NK-92 (cell line): Measurements from ENCODE around the gene SLC17A1.
"Not testable (repeated sequence)": the region's sequence is repeated elsewhere in the genome, so short reads cannot be mapped to it uniquely, and the experiment has no call there.

ENCODE experiments used
- DNase-seq: peaks from one replicate; lab custom pipeline; 2025; ENCODE audit not compliant: unreplicated experiment; lab: John Stamatoyannopoulos, UW

SLC17A1 gene

DNA sequence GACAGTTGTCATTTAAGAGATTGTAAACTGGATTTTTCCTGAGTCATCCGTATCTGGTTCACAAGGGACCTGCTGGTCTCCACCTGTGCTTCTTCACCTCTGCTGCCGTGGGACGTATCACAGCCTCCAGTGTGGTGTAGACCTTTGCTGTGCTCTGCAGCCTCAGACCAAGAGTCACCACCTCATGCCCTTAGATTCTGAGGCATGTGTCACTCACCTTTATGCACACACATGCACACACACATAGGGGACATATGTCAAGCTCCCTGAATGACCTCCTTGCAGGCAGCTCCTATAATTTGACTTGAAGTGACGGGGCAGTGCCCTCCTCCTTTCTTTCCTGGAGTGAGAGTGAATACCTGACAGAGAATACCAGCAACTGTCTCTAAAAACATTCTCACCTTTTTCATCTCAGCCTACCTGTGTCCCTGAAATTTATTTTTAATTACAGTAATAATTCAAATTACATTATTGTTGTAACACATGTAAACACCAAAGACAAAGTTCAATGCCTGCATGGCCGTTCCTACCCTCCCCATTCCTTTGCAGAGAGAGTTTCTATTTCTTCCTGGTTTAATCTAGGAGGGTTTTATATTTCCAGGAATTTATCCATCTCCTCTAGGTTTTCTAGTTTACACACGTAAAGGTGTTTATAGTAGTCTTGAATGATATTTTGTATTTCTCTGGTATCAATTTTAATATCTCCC, 73.8 kb downstream of the SLC17A1 start:
- DNase-seq = no peak

DNA sequence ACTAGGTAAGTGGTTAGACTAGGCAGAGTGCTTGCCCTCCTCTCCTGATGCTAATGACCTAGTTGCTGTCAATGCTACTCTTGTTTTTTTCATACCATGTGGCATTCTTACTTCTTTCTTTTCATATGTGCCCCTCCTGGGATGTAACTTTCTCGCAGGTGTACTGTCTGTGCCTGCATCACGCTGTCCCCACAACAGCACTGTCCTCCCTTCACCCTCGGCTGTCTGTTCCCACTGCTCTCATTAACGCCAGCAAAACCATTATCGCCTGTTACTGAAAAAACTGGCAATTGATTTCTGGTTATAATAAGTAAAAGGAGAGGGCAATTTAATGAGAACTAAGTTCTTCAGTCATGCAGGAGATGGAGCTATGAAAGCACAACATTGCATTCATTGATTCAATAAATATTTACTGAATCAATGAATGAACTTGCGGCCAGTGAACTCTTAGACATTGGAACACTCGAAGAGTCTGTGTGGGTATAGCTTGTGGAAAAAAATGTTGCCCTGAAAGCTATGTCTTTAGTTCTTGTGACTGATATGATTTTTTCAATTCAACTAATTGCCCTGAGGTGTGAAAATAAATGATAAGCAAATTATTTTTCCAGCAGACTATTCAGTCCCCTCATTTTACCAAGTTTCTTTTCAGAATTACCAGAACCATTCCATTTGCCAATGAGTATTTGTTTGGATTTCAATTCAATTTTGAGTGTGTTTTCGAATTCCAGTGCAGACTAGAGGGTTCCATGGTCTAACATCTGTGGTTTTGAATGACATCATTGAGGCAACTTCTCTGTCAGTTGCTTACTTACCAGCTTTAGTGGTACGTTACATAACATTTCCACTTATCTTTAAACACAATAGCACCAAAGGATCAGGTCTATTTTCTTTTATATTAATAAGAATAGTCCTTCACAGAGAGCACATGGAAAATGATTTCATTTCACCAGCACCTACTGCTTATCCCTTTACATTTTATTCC, 75.2 kb downstream of the SLC17A1 start:
- no peak for DNase-seq

DNA sequence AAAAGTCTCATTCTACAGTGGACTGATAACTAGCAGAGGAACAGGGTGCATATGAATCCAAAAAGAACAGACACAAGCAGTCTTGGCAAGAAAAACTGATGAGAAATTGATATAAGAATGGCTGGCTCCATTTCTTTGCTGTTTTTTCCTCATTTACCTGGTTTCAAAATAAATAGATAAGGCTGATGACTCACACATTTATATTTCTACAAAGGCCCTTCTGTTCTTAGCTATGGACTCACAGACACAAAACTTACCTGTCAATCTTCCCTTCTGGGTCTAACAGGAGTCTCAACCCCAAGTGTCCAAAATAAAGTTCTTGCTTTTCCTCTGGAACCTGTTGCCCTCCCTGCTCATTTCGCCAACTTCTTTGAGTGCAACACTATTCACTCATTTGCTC, 76.4 kb downstream of the SLC17A1 start:
- no peak for DNase-seq

DNA sequence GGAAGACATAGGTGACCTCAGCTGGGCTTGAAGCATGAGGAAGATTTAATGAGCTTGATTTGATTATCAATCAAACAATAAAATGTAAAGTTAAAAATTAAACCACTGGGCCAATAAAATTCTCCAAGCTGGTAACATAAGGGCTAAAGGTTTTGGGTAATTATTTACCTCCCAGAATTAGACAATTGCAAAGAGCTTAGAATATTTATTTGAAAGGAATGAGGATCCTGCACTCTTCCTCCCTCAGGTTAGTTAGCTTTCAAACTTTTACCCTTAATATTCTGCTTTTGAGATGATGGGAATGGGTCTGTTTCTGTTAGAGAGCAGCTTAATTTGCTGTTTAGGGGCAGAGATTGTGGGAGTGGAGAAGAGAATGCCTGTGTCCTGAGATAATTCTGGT, 77.3 kb downstream of the SLC17A1 start, which contains the start of gene SLC17A4:
TSS of gene SLC17A4 (plus strand) at position 208 of the 400 bp plus-strand sequence. CDS start 7,221 bp downstream, outside the sequence.
- DNase-seq = no peak

DNA sequence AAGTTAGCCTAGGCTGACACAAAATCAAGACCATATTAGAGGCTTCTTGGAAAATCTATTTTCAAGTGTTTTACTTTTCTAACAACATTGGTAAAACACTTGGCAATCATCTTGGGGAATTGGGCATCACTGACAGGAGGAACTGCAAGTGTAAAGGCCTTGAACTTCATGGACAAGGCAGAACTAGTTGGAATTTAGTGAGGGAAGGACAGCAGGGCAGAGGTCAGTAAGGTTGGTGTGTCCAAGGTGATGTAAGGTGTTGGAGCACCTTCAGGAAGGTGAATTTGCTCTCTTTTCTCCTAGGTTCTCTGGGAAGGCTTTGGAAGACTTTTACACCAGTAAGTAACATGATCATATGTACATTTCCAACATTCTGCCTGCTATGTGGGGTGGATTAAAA, 78.8 kb downstream of the SLC17A1 start:
- DNase-seq = no peak

DNA sequence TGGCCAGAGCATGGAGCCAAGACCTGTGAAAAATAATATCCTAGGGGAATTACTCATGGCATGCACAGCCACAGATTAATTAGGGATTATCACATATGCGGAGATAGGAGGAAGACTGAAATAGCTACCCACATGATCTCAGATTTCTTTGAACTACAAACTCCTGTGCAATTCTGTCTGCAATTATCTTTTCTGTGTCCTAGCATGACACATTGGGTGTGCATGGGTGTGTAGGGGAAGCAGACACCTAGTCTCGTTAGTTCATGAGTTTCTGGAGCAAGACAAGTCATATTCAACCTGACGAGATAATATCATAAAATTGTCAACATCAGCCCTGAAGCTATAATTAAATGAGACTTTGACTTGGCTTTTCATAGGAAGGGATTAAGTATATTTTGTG, 80.9 kb downstream of the SLC17A1 start:
- no peak for DNase-seq

DNA sequence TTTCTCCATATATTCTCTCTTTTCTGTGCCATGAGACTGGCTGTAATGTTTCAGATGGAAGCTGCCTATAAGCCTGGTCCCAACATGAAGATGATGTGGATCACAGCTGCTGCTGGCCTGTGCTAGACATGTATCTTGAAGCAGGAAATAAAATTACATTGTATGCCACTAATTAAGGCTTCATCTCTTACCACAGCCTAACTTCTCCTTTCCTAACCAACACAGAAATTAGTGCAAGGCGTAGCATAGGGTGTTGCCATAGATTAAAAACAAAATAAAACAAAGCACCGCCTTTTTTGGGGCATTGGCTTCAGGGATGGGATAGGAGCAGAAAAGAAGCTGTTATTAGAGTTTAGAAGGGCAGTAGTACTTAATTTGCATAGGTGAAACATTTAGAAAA, 82.0 kb downstream of the SLC17A1 start:
- DNase-seq = no peak

DNA sequence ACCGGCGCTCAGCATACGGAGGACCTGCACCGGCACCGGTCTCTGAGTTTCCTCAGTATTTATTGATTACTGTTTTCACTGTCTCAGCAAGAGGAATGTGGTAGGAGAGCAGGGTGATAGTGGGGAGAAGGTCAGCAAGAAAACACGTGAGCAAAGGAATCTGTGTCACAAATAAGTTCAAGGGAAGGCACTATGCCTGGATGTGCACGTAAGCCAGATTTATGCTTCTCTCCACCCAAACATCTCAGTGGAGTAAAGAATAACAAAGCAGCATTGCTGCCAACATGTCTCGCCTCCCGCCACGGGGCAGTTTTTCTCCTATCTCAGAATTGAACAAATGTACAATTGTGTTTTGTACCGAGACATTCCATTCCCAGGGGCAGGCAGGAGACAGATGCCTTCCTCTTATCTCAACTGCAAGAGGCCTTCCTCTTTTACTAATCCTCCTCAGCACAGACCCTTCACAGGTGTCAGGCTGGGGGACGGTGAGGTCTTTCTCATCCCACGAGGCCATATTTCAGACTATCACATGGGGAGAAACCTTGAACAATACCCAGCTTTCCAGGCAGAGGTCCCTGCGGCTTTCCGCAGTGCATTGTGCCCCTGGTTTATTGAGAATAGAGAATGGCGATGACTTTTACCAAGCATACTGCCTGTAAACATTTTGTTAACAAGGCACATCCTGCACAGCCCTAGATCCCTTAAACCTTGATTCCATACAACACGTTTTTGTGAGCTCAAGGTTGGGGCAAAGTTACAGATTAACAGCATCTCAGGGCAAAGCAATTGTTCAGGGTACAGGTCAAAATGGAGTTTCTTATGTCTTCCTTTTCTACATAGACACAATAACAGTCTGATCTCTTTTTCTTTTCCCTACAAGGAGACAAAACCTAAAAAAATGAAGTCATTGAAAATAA, 83.0 kb downstream of the SLC17A1 start:
- not testable (repeated sequence) for DNase-seq

DNA sequence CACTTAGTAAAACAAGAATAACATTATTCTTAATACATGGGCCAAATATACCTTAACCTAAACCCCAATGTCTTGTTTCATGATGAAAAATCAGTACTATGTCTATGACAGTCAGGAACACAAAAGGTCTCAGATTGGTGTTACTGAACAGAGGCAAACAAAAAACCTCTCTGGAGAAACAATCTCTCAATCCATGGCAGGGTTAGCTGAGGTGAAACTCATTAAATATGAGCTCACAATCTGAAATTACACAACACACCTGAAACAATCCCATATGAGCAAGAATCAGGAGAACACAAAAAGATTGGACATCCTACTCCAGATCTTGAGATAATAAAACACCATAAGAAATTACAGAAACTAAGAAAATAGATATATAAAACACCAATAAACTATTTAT, 83.8 kb downstream of the SLC17A1 start:
- DNase-seq = no peak

DNA sequence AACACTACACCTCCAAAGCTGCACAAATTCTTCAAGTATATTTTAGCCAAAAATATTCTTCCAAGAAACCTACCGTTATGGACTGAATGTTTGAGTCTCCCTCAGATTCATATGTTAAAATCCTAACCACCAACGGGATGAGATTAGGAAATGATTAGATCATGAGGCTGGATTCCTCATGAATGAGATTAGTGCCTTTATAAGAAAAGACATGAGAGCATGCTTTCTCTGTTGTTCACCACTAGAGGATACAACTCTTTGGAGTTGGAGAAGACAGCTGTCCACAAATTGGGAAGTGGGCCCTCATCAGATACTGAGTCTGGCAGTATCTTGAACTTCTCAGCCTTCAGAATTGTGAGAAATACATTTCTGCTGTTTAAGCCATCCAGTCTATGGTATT, 84.4 kb downstream of the SLC17A1 start:
- DNase-seq = no peak

DNA sequence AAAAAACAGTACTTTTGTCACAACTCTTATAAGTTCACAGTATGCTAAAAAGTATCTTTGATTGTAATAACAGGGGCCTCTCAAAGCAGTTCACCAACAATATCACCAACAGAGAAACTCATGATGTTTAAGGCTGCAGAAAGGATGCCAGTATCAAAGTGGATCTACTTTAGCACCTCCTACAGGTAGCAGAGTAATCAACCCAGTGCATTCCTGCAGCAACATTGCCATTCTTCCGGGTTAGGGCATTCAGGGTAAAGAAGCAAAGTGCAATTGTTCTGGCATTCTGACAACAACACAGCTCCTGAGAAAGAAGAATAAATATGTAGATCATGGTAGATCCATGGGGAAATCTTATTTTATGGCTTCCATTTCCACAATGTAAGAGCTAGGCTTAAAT, 84.9 kb downstream of the SLC17A1 start:
- DNase-seq = no peak

DNA sequence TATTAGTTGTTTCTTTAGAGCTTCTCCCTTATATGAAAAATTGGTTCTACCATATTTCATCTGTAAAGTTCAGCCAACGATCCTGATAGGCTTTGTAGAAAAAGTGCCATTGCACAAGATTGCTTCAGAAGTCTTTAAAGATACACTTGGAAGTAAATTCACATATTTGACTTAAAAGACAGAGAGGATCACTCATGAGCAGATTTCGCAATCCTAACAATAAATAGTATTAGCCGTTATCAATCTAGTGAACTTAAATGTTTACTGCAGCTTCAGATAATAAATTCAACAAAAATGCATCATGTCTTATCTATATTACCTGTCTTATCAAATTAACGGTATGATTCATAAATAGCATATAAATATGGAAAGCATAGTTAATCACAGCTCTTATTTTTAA, 86.0 kb downstream of the SLC17A1 start:
- no peak for DNase-seq

DNA sequence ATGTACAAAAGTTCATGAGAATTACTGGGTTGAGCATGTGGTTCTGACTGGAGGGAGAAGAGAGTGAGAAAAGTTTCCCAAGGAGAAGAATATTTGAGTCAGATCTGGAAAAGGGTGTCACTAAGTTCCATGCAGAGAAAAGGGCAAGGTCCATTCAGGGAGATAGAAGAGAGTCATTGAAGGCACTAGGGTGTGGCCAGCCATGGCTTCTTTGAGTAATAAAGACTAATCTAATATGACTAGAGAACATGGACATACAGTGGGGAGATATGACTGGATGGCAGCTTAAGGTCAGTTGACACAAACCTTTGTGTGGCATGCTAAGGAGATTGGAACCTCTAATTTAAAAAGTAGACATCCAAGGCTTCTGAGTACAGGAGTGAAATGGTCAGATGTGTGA, 88.0 kb downstream of the SLC17A1 start:
- no peak for DNase-seq

DNA sequence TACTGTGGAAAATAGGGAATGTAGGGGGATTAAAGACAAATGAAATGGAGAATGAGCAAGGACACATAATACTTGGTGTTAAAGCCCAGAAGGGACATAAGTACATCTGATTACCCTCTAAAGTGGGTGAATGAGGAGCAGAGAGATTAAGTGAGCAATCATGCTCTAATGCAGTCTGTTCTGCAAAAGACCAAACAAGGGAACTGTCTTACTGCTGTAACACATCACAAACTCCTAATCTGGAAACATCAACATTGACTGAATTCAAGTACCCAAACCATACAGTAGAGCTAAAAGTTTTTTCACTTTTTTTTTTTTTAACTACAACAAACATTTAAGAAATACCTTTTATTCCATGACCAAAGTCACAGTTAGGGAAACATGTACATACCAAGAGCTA, 96.6 kb downstream of the SLC17A1 start:
- DNase-seq = no peak
